Right lobe of liver (tissue), 4 donors: ENCODE data around the gene ADAMTS2.
A peak's percentile ranks its signal among the peaks of the same experiment; 100 is the strongest.

Experiments
- CTCF ChIP-seq, 4 donors: fragments of 200-600 bp in 3 of 4; fragments of 450-650 bp in 1 of 4; IDR thresholded peaks; one replicate each; pipeline versions ENCODE4 v1.5.1 to v1.8.0; 2016 to 2022; ENCODE audit warnings: antibody characterized with exemption in 4 of 4, mild to moderate bottlenecking in 2 of 4
- POLR2A ChIP-seq: fragments of 450-650 bp; IDR thresholded peaks from one replicate; pipeline ENCODE4 v1.6.1; 2017; ENCODE audit warnings: antibody characterized with exemption, mild to moderate bottlenecking
- donor health status: DM: no; HTN: no; CAD: no.
- donor health status: DM: no; HTN: no; CAD: no.
- donor health status: DM: no; HTN: yes; CAD: no.

GRCh38 chr5:179343719-179344430, 1.4 kb downstream of the ADAMTS2 start:
- TF ChIP-seq CTCF (IDR thresholded peaks at IDR 0.05), result peak in 2 of 4 donors; percentile 23
- TF ChIP-seq POLR2A, result no peak
